GOT3 (cell line): ENCODE data around the gene RAB1B.

Source experiments
- DNase-seq: peaks from one replicate; lab custom pipeline; 2025; ENCODE audit warnings: mixed read lengths; lab: John Stamatoyannopoulos, UW

The RAB1B gene

GRCh38 chr11:66268244-66268951 lies at the start of gene RAB1B:
Gene RAB1B (plus strand): TSS chr11:66268639. CDS start chr11:66268680, 41 bp downstream.
- peak; percentile 99 for DNase-seq

- DNase-seq: no peak
These were observed 49.4 kb upstream of the RAB1B start for GRCh38 chr11:66218846-66219620.

GRCh38 chr11:66219846-66220565 lies 48.4 kb upstream of the RAB1B start:
- DNase-seq: no peak

- DNase-seq: no peak
These were observed 47.9 kb upstream of the RAB1B start for GRCh38 chr11:66220566-66220935.

GRCh38 chr11:66221012-66221411 lies 47.4 kb upstream of the RAB1B start:
- no peak for DNase-seq

- DNase-seq: no peak
These were observed 46.7 kb upstream of the RAB1B start for GRCh38 chr11:66221726-66222236.

- DNase-seq: peak; percentile 38
These were observed 45.9 kb upstream of the RAB1B start for GRCh38 chr11:66222358-66223149.

GRCh38 chr11:66224226-66224855 lies 44.1 kb upstream of the RAB1B start:
- no peak for DNase-seq

GRCh38 chr11:66225066-66225465 lies 43.4 kb upstream of the RAB1B start:
- no peak for DNase-seq

- DNase-seq: no peak
These were observed 42.3 kb upstream of the RAB1B start for GRCh38 chr11:66226101-66226500.

- no peak for DNase-seq
These were observed 40.7 kb upstream of the RAB1B start for GRCh38 chr11:66227700-66228099.

GRCh38 chr11:66228521-66228920 lies 39.9 kb upstream of the RAB1B start:
- no peak for DNase-seq

- no peak for DNase-seq
These were observed 38.3 kb upstream of the RAB1B start for GRCh38 chr11:66230156-66230555.

- DNase-seq: no peak
These were observed 37.5 kb upstream of the RAB1B start for GRCh38 chr11:66230978-66231377.

- DNase-seq: no peak
These were observed 36.9 kb upstream of the RAB1B start for GRCh38 chr11:66231561-66231960.

- DNase-seq: no peak
These were observed 35.7 kb upstream of the RAB1B start for GRCh38 chr11:66232769-66233168.

- no peak for DNase-seq
These were observed 35.1 kb upstream of the RAB1B start for GRCh38 chr11:66233301-66233700.

- no peak for DNase-seq
These were observed 33.3 kb upstream of the RAB1B start for GRCh38 chr11:66235141-66235540.

GRCh38 chr11:66237867-66238266 lies 30.6 kb upstream of the RAB1B start:
- DNase-seq: no peak

- DNase-seq: no peak
These were observed 29.5 kb upstream of the RAB1B start for GRCh38 chr11:66238786-66239413.

GRCh38 chr11:66239511-66239910 lies 28.9 kb upstream of the RAB1B start:
- DNase-seq: no peak
